ENCODE results near the gene MYO5C.

MYO5C gene

GRCh38 chr15:52278135-52278534 is 17.5 kb downstream of the MYO5C start:
- DNase-seq = no peak

GRCh38 chr15:52277575-52277974 is 18.0 kb downstream of the MYO5C start:
- DNase-seq = no peak

GRCh38 chr15:52276256-52276770 is 19.3 kb downstream of the MYO5C start:
- DNase-seq = no peak

- no peak for DNase-seq
Measured at GRCh38 chr15:52263563-52264282, 31.9 kb downstream of the MYO5C start.

- DNase-seq = no peak
Measured at GRCh38 chr15:52262364-52262763, 33.2 kb downstream of the MYO5C start.

GRCh38 chr15:52261498-52262242 is 33.9 kb downstream of the MYO5C start:
- no peak for DNase-seq

GRCh38 chr15:52261026-52261425 is 34.6 kb downstream of the MYO5C start:
- DNase-seq = no peak

GRCh38 chr15:52259503-52259902 is 36.1 kb downstream of the MYO5C start:
- DNase-seq = no peak

GRCh38 chr15:52258461-52258860 is 37.1 kb downstream of the MYO5C start:
- no peak for DNase-seq

- peak; percentile 61 for DNase-seq
Measured at GRCh38 chr15:52257734-52258062, 37.9 kb downstream of the MYO5C start.

- no peak for DNase-seq
Measured at GRCh38 chr15:52256930-52257733, 38.5 kb downstream of the MYO5C start.

GRCh38 chr15:52256366-52256765 is 39.2 kb downstream of the MYO5C start:
- DNase-seq = peak; percentile 51

GRCh38 chr15:52255935-52256334 is 39.7 kb downstream of the MYO5C start:
- no peak for DNase-seq

- no peak for DNase-seq
Measured at GRCh38 chr15:52255008-52255407, 40.6 kb downstream of the MYO5C start.

GRCh38 chr15:52254391-52254790 is 41.2 kb downstream of the MYO5C start:
- no peak for DNase-seq

- no peak for DNase-seq
Measured at GRCh38 chr15:52252781-52253180, 42.8 kb downstream of the MYO5C start.

- no peak for DNase-seq
Measured at GRCh38 chr15:52251144-52251860, 44.3 kb downstream of the MYO5C start.

- no peak for DNase-seq
Measured at GRCh38 chr15:52247461-52247860, 48.1 kb downstream of the MYO5C start.

GRCh38 chr15:52246686-52247431 is 48.7 kb downstream of the MYO5C start:
- no peak for DNase-seq

- no peak for DNase-seq
Measured at GRCh38 chr15:52243697-52244555, 51.7 kb downstream of the MYO5C start.

GRCh38 chr15:52243286-52243685 is 52.3 kb downstream of the MYO5C start:
- no peak for DNase-seq
